PC-3 (cell line): Measurements from ENCODE around the gene HDGFL2. TPM values are rescaled to one million over a fixed set of nuclear protein-coding genes. Genes with fewer than 3 reads are reported as not detected.

Experiments
- ATAC-seq: fragments of 200-7000 bp; cut with Tn5 transposase; 2 replicates; pipeline ENCODE4 v1.9.1; 2020; ENCODE audit warnings: mild to moderate bottlenecking, moderate library complexity
- BruUV-seq: library from RNA; stranded (reverse); fragments of 400-500 nt; replicated peaks from 2 replicates; lab custom pipeline; 2021; lab: Mats Ljungman, UMichigan
- CTCF ChIA-PET: fragments of 300-600 bp; sonication (Branson Sonifier 250); formaldehyde crosslinking; loops from one replicate; lab custom pipeline; 2022; ENCODE audit warnings: antibody characterized with exemption; lab: Charles Lee
- POLR2A ChIA-PET: fragments of 300-600 bp; sonication (Branson Sonifier 250); formaldehyde crosslinking; loops from one replicate; lab custom pipeline; 2022; ENCODE audit warnings: antibody characterized with exemption; ENCODE audit not compliant: unreplicated experiment; lab: Charles Lee
- DNase-seq: peaks from one replicate; pipeline ENCODE4 v3.0.0-alpha.2; 2015
- H2AFZ ChIP-seq: fragments of 300-600 bp; sonication (generic); 2 replicates; pipeline ENCODE4 v1.6.0; 2016; ENCODE audit warnings: antibody characterized with exemption, low read length
- H3F3A ChIP-seq: fragments of 300-600 bp; sonication (generic); one replicate; pipeline ENCODE4 v1.6.0; 2017; ENCODE audit warnings: antibody characterized with exemption, low read length, control low read depth, mild to moderate bottlenecking; ENCODE audit not compliant: unreplicated experiment
- H3K27ac ChIP-seq: fragments of 300-600 bp; sonication (generic); 2 replicates; pipeline ENCODE4 v1.5.1; 2016; ENCODE audit warnings: mild to moderate bottlenecking, low read length
- H3K27me3 ChIP-seq: fragments of 300-600 bp; sonication (generic); 2 replicates; pipeline ENCODE4 v1.6.1; 2016; ENCODE audit warnings: low read length, mixed read lengths
- H3K36me3 ChIP-seq: fragments of 300-600 bp; sonication (generic); 2 replicates; pipeline ENCODE4 v1.6.1; 2016; ENCODE audit warnings: low read depth, mixed run types, low read length, mixed read lengths
- H3K4me1 ChIP-seq: fragments of 300-600 bp; sonication (generic); 2 replicates; pipeline ENCODE4 v1.5.1; 2016; ENCODE audit warnings: low read length; ENCODE audit not compliant: insufficient read depth
- H3K4me2 ChIP-seq: fragments of 300-600 bp; sonication (generic); 2 replicates; pipeline ENCODE4 v1.6.0; 2016; ENCODE audit warnings: low read length
- H3K4me3 ChIP-seq: fragments of 300-600 bp; sonication (generic); 2 replicates; pipeline ENCODE4 v1.5.1; 2016; ENCODE audit warnings: mild to moderate bottlenecking, low read length, mixed read lengths
- H3K79me2 ChIP-seq: fragments of 300-600 bp; sonication (generic); 2 replicates; pipeline ENCODE4 v1.6.1; 2017; ENCODE audit warnings: low read length, mixed read lengths
- H3K9ac ChIP-seq: fragments of 300-600 bp; sonication (generic); 2 replicates; pipeline ENCODE4 v1.6.0; 2016; ENCODE audit warnings: mild to moderate bottlenecking, low read length
- H3K9me2 ChIP-seq: fragments of 300-600 bp; sonication (generic); replicated peaks from 2 replicates; pipeline ENCODE4 v1.6.1; 2016; ENCODE audit warnings: mixed run types, low read length, mixed read lengths
- H3K9me3 ChIP-seq: fragments of 300-600 bp; sonication (generic); 2 replicates; pipeline ENCODE4 v1.6.1; 2016; ENCODE audit warnings: low read length, mixed read lengths
- H4K20me1 ChIP-seq: fragments of 300-600 bp; sonication (generic); 2 replicates; pipeline ENCODE4 v1.6.1; 2016; ENCODE audit warnings: low read length, mixed read lengths
- CTCF ChIP-seq: fragments of 300-600 bp; sonication (generic); conservative IDR thresholded peaks from 2 replicates; pipeline ENCODE4 v1.5.1; 2017; ENCODE audit warnings: antibody characterized with exemption, low read depth, mild to moderate bottlenecking, low read length
- EZH2 ChIP-seq: fragments of 300-600 bp; sonication (generic); IDR thresholded peaks from one replicate; pipeline ENCODE4 v1.6.1; 2017; ENCODE audit warnings: antibody characterized with exemption, mild to moderate bottlenecking, low read length; ENCODE audit not compliant: unreplicated experiment
- EZH2phosphoT487 ChIP-seq: fragments of 300-600 bp; sonication (generic); IDR thresholded peaks from 2 replicates; pipeline ENCODE4 v1.6.1; 2018; ENCODE audit warnings: mild to moderate bottlenecking, antibody characterized with exemption, low read length, borderline replicate concordance
- intact Hi-C: fragments of 100-400 bp; cut with micrococcal nuclease; formaldehyde crosslinking; loops from 2 replicates; pipeline ENCODE4 v1.9.0; 2023
- total RNA-seq: library from RNA; depleted of rRNA; stranded (reverse); fragments of >200 nt; gene quantifications from 2 replicates; pipeline ENCODE4 v1.2.3, GENCODE V29; 2014

Gene HDGFL2
- total RNA-seq, 1 experiment from 2014 or later, result 111 TPM

GRCh38 chr19:4521170-4521887, 49.2 kb downstream of the HDGFL2 start:
- BruUV-seq, result no TSS peak
- CTCF ChIA-PET, result interaction anchor here (0.6 kb wide), 1 partner anchor 20 kb away, joined by 3 read pairs; no protein-coding TSS in a partner anchor
- Histone ChIP-seq H3K9me2 (no peaks in the 10 kb centered on the region), H3K9me3 (no peaks in the 10 kb centered on the region), H3K27me3 (no peaks in the 10 kb centered on the region), H3K79me2 (no peaks in the 10 kb centered on the region), H3F3A (no peaks in the 10 kb centered on the region), H2AFZ (no peak overlapping the region), H3K27ac (no peak overlapping the region), H3K36me3 (no peaks in the 10 kb centered on the region), H3K4me2 (0 out of 2 replicates have a peak overlapping the region, but pooled peaks have one; percentile 9), H3K9ac (no peak overlapping the region), H3K4me1 (peaks cover 25% of the 10 kb centered on the region), H4K20me1 (no peaks in the 10 kb centered on the region), H3K4me3 (no peak overlapping the region)
- POLR2A ChIA-PET, result no interaction called here
- peak; percentile 22 for DNase-seq
- TF ChIP-seq CTCF, result no peak
- no peak for TF ChIP-seq EZH2phosphoT487
- no peak for TF ChIP-seq EZH2
- intact Hi-C loops, result no loop called here
- ATAC-seq, result no peak

GRCh38 chr19:4521888-4522242, 49.8 kb downstream of the HDGFL2 start:
- POLR2A ChIA-PET, result no interaction called here
- H3K9me2 ChIP-seq, result no peaks in the 10 kb centered on the region
- DNase-seq (no peak), ATAC-seq (no peak)
- no peak overlapping the region for H2AFZ ChIP-seq
- no peak overlapping the region for H3K9ac ChIP-seq
- H3K4me2 ChIP-seq, result no peak overlapping the region
- H3K4me1 ChIP-seq, result peaks cover 25% of the 10 kb centered on the region
- no peaks in the 10 kb centered on the region for H3K79me2 ChIP-seq
- no peak overlapping the region for H3K4me3 ChIP-seq
- BruUV-seq, result no TSS peak
- H3K36me3 ChIP-seq, result no peaks in the 10 kb centered on the region
- H3K27me3 ChIP-seq, result no peaks in the 10 kb centered on the region
- no peaks in the 10 kb centered on the region for H4K20me1 ChIP-seq
- CTCF ChIA-PET, result no interaction called here
- intact Hi-C loops, result no loop called here
- no peak overlapping the region for H3K27ac ChIP-seq
- TF ChIP-seq EZH2 (no peak), EZH2phosphoT487 (no peak), CTCF (no peak)
- H3F3A ChIP-seq, result no peaks in the 10 kb centered on the region
- no peaks in the 10 kb centered on the region for H3K9me3 ChIP-seq
